ENCODE measurements around the gene CCDC187. TPM values are rescaled to one million over a fixed set of nuclear protein-coding genes. Genes with fewer than 3 reads are reported as not detected.

The CCDC187 gene
- total and polyA plus RNA-seq, 2 of the 8 experiments (the other 6 are each of a cell fraction or from before 2014, with no cell fraction given), result 0.02 TPM; not detected in 1

GRCh38 chr9:136304981-136305380 lies 1.1 kb upstream of the CCDC187 start (continued):
- TF ChIP-seq CHD7 (IDR thresholded peaks at IDR 0.05; ENCODE audit: insufficient replicate concordance, low read length) (no peak), EGR1 (IDR thresholded peaks at IDR 0.05; ENCODE audit: borderline replicate concordance, low read depth, low read length) (no peak), NANOG (IDR thresholded peaks at IDR 0.05; ENCODE audit: insufficient read depth, low read depth, low read length, poor library complexity, severe bottlenecking) (no peak), GABPA (IDR thresholded peaks at IDR 0.05; ENCODE audit: borderline replicate concordance, insufficient read depth, low read length) (no peak)
